Measurements from ENCODE around the gene RRP12. TPM values are rescaled to one million over a fixed set of nuclear protein-coding genes. Genes with fewer than 3 reads are reported as not detected.
A peak's percentile ranks its signal among the peaks of the same experiment; 100 is the strongest.

Gene RRP12
- total RNA-seq, 1 donor from 2014 or later: 41.6 TPM

DNA sequence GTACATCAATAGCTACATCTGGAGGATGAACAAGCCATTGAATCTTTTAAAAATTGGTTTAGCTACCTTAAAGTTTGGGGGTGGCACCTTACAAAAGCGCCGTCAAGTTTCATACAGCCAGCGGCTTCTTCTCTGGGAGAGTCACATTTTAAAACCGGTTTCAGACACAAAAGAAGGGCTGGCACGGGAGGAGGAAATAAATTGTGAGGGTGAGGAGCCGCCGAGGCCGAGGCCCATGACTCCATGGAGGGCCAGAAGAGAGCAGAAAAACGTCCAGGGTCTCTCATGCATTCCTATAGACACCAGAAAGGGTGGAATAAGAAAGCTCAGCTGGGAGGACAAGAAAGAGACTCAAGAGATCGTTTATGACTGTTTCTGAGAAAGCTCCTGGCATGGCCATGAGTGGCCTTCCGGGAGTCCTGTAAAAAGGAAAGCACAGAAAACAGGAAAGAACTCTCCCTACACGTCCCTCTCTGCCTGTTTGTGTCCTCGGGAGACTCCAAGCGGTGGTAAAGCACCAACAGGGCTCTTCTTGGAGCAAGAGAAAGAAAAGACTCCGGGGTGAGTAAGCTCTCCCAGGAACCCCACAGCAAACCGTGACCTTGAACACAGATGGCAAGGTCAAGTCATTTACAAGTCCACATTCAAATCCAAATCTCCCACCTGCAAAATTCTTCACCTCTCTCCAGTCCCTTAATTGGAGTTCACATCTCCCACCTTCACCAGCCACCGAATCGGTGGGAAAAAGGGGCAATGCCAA lies 68.4 kb downstream of the RRP12 start:
- TF ChIP-seq, protein P1, sequence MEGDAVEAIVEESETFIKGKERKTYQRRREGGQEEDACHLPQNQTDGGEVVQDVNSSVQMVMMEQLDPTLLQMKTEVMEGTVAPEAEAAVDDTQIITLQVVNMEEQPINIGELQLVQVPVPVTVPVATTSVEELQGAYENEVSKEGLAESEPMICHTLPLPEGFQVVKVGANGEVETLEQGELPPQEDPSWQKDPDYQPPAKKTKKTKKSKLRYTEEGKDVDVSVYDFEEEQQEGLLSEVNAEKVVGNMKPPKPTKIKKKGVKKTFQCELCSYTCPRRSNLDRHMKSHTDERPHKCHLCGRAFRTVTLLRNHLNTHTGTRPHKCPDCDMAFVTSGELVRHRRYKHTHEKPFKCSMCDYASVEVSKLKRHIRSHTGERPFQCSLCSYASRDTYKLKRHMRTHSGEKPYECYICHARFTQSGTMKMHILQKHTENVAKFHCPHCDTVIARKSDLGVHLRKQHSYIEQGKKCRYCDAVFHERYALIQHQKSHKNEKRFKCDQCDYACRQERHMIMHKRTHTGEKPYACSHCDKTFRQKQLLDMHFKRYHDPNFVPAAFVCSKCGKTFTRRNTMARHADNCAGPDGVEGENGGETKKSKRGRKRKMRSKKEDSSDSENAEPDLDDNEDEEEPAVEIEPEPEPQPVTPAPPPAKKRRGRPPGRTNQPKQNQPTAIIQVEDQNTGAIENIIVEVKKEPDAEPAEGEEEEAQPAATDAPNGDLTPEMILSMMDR (conservative IDR thresholded peaks at IDR 0.05): no peak
- Mint-ChIP-seq H3K27me3 (peaks cover 25% of the 10 kb centered on the region), H3K27ac (peak overlapping the region; percentile 98), H3K4me1 (ENCODE audit: unreplicated experiment) (peaks cover 52% of the 10 kb centered on the region), H3K4me3 (peak overlapping the region; percentile 94), H3K9me3 (no peaks in the 10 kb centered on the region), H3K36me3 (peaks cover 21% of the 10 kb centered on the region)
- no peak for DNase-seq (ENCODE audit: extremely low spot score, unreplicated experiment)

DNA sequence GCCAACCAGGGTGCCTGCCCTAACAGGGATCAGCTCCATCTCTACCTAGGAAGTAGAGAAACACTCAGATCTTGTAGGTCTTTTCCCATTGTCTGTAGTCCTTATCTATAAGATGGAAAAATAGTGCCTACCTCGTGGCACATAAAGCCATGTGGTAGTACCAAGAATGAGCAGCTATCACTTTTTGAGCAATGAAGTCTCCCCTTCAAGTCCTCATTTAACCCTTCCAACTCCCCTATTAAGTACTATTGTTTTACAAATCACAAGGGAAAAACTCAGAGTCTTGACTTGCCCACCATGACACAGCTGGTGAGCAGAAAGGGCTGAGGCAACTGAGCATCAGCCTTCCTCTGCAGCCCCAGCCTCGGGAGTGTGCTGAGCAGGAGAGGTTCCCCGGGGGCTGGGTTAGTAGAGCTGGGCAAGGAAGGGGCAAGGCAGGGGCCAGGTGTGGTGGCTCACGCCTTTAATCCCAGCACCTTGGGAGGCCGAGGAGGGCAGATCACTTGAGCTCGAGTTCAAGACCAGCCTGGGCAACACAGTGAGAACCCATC lies 69.9 kb downstream of the RRP12 start:
- H3K27ac Mint-ChIP-seq: peak overlapping the region; percentile 71
- peak overlapping the region; percentile 85 for H3K4me3 Mint-ChIP-seq
- peaks cover 10% of the 10 kb centered on the region for H3K27me3 Mint-ChIP-seq
- TF ChIP-seq, protein P1 (conservative IDR thresholded peaks at IDR 0.05): no peak
- peaks cover 42% of the 10 kb centered on the region for H3K4me1 Mint-ChIP-seq (ENCODE audit: unreplicated experiment)
- no peak for DNase-seq (ENCODE audit: extremely low spot score, unreplicated experiment)
- peaks cover 21% of the 10 kb centered on the region for H3K36me3 Mint-ChIP-seq
- H3K9me3 Mint-ChIP-seq: no peaks in the 10 kb centered on the region

DNA sequence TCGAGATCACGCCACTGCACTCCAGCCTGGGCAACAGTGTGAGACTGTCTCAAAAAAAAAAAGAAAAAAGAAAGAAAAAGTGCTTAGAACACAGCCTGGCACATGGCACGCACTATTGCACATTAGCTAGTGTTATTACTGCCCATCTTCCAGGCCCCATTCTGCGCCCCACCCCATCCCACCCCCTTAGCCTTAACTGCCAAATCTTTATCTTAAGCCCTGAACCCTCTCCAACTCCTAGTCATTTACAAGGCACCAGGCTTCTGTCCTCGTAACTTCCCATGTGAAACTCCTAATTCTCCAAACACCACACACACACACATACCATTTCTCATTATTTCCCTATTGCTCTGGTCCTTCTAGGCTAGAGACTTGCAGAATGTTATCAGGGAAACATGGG lies 71.4 kb downstream of the RRP12 start:
- Mint-ChIP-seq H3K27ac (peak overlapping the region; percentile 36), H3K27me3 (peaks cover 6% of the 10 kb centered on the region), H3K4me3 (peak overlapping the region; percentile 23), H3K36me3 (peaks cover 21% of the 10 kb centered on the region), H3K4me1 (ENCODE audit: unreplicated experiment) (peaks cover 48% of the 10 kb centered on the region), H3K9me3 (no peaks in the 10 kb centered on the region)
- TF ChIP-seq, protein P1 (conservative IDR thresholded peaks at IDR 0.05): no peak
- no peak for DNase-seq (ENCODE audit: extremely low spot score, unreplicated experiment)

DNA sequence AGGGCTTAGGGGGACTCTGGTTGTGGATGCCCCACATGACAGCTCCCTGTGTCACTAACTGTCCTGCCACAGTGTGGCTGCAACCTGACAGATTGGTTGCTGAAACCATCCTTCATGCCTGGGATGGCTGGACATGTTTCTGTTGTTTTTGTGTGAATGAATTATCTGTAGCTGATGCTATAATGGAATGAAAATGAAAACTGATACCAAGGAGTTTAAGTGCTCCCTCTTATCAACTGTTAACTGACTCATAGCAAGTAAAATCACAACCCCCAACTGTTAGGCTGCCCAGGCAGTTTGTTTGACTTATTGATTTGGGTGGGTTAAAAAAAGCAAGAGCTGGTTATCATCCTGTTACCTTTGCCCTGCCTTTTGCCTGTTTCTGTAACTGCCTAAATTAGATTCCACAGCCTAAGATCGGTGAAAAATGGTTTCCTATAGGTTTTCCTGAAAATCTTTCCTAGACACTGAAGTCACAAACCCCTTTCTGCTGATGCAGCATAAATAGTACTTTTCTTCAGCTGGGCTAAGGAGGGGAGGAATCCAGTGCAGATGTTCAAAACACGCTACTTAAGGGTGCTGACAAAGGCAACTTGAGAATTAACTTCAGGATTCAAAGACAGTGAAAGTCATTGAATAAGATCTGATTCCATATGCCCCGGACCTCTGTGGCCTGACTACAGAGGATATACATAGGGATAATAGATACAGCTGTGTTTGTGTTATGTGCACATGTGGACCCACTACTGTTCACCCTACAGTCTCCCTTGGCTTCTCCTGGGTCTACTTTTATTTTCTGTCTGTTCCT lies 72.3 kb downstream of the RRP12 start:
- Mint-ChIP-seq H3K4me3 (peak overlapping the region; percentile 77), H3K9me3 (no peaks in the 10 kb centered on the region), H3K27ac (peak overlapping the region; percentile 93), H3K27me3 (peaks cover 6% of the 10 kb centered on the region), H3K36me3 (peaks cover 21% of the 10 kb centered on the region), H3K4me1 (ENCODE audit: unreplicated experiment) (peaks cover 48% of the 10 kb centered on the region)
- no peak for DNase-seq (ENCODE audit: extremely low spot score, unreplicated experiment)
- TF ChIP-seq, protein P1 (conservative IDR thresholded peaks at IDR 0.05): no peak

DNA sequence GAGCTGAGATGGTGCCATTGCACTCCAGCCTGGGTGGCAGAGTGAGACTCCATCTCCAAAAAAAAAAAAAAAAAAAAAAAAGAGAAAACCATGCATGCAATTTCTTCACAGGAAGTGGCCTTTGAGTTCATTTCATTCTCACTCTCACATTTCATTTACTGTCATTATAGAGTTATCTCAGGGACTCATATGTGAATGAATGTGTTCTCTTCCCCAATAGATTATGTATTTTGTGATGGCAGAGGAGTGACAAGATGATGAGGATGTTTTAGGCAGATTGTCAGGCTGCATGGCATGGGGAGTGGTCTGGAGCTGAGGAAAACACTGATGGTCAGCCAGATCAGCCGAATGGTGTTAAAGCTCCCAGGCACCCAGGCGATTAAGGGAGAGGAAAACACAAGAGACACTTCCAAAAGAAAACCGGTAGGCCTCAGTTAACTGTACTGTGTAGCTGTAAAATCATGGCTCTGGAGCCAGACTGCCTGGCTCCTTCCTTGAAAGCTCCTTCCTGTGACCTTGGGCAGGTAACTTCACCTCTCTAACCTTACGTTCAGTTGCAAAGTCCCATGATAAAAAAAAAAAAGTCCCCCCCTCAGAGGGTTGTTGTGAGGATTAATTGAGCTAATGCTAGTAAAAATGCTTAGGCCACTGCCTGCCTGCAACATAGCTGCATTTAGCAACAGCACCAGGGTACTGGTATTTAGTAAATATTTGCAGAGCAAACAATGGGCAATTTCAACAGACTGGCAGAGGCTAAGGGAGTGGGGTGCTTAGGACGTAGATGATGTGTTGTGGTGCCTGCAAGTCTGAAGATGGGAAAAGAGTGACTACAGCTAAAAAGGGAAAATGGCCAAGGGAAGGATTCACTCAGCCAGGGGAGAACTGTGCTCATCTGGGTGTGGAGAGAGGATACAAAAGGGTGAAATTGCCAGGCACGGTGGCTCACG lies 73.5 kb downstream of the RRP12 start:
- Mint-ChIP-seq H3K4me3 (peak overlapping the region; percentile 42), H3K27me3 (peaks cover 7% of the 10 kb centered on the region), H3K27ac (peak overlapping the region; percentile 93), H3K36me3 (peaks cover 18% of the 10 kb centered on the region), H3K9me3 (no peaks in the 10 kb centered on the region), H3K4me1 (ENCODE audit: unreplicated experiment) (peaks cover 42% of the 10 kb centered on the region)
- TF ChIP-seq, protein P1 (conservative IDR thresholded peaks at IDR 0.05): no peak
- DNase-seq (ENCODE audit: extremely low spot score, unreplicated experiment): no peak
